Stimulated activated CD8-positive, alpha-beta memory T cell treated with anti-CD3 and anti-CD28 coated beads, Interleukin-12 subunit alpha, Interleukin-12 subunit beta, amount 100 ng/mL, for 24 hours (primary cell): ENCODE measurements around the gene LRRTM3.

Experiments used
- DNase-seq: peaks from one replicate; pipeline ENCODE4 v3.0.0-alpha.2; 2020; ENCODE audit errors: extremely low read depth

LRRTM3 gene

DNA sequence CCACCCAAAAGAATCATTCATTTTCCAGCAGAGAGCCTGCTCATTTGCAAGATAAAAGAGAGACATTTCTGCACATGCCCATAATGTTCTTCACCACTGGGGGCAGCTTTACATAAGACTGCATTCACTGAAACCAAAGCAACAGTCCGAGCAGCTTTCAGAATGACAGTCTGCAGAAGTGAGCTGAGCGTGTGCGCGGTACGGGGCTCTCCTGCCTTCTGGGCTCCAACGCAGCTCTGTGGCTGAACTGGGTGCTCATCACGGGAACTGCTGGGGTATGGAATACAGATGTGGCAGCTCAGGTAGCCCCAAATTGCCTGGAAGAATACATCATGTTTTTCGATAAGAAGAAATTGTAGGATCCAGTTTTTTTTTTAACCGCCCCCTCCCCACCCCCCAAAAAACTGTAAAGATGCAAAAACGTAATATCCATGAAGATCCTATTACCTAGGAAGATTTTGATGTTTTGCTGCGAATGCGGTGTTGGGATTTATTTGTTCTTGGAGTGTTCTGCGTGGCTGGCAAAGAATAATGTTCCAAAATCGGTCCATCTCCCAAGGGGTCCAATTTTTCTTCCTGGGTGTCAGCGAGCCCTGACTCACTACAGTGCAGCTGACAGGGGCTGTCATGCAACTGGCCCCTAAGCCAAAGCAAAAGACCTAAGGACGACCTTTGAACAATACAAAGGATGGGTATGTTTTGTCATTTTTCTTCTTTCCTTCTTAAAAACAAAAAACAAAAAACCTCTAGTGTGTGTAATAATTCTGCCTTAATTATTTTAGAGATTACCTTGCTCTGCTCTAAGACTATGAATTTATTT, at the start of gene LRRTM3:
LRRTM3 (plus strand) TSS at position 141 of the 820 bp plus-strand sequence.
- DNase-seq: no peak

DNA sequence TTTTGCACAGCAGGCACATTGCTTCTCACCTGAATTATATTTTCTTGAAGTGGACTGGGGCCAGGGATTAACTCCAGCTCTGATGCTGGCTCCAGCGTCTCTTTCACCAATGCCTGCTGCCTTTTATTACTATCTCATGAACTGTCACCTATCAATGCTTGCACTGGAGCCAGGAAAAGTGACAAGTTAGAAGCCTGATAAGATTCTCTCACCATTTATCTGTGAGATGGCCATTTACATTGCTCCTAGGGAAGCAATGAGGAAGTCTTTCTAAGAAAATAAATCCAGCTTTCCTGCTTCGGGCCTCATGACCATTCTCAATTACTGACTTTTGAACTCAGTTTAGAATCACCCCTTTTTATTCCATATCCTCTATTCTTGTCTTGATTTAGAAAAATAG, 48.5 kb upstream of the LRRTM3 start:
- DNase-seq: no peak

DNA sequence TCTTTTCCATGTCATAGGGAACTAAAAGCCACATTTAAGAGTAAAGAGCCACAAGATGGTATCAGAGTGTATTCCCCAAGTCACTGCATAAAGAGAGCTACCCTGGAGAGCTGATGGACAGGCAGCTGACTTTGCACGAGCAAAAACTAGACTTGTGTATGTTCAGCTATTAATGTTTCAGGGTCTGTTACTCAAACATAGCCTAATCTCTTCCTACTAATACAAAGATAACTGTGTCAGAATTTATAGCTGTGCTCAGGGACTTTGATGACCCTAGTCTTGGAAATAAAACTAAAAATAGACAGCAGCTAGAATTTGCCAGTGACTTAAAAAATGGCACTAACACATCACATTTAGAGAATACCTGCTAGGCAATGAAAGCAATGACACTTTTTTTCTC, 45.5 kb upstream of the LRRTM3 start:
- DNase-seq: no peak

DNA sequence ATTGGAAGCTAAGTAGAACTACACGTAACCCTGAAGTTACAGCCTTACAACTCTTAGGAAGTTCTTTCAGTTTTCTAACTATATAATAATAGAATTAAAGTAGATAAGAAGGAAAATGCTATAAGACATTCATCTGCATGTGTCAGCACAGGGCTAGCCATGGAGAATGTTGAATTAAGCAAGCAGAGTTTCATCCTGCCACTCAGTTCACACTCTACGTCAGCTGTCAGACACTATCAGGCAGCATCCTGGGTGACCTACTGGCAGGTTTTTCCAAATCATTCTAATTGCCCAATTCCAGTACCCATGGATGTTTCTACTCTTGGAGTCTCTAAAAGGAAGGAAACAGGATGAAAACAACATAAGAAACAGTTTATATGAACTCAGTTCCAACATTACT, 45.0 kb upstream of the LRRTM3 start:
- no peak for DNase-seq

DNA sequence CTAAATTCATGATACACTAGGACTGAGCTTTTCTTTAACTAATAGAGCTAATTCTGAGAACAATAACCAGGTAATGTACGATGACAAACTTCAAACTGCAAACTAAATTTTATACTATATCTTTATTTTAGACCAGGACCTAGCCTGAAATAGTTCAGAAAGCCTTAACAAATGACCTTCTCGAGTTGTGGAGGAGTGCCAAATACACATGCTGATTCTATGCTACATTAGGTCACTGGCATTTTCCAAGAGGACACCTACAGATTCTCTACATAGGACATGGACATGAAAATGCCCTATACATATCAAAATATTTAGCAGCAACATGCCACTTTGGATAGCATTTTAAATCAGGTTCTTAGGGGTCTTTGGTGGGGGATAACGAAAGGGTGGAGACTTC, 44.0 kb upstream of the LRRTM3 start:
- no peak for DNase-seq

DNA sequence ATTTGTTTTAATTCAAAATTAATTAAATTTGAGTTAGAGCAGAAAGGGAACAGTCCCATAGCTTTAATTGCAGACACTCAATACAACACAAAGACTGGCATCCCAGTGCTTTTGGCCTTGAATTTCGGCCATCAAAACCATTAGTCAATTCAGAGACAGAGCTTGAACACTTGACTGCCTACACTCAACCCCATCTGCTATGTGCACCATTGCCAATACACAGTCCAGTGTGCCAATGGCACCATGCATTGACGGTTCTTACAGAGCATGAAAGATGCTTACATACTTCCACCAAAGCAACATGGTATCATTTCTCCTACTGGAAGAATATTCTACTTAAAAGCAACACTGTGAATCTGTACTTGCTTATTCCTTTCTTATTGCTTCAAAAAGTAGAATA, 43.6 kb upstream of the LRRTM3 start:
- no peak for DNase-seq

DNA sequence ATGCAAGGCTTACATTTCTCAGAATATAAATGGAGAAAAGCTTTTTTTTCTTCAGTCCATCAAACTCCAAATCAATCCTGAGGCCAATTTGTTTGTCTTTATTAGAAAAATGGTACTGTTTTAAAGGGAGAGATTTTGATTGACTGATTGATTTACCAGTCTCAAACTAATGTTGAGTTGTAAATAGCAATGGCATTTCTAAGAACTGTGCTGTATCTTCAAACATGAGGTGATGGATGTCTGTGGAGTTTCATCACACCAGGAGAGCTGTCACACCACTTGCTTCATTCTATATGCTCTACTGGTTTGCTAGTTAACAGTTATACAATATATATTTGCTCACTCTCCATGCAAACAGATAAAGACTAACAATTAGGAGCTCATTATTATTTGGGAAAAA, 39.0 kb upstream of the LRRTM3 start:
- DNase-seq: no peak

DNA sequence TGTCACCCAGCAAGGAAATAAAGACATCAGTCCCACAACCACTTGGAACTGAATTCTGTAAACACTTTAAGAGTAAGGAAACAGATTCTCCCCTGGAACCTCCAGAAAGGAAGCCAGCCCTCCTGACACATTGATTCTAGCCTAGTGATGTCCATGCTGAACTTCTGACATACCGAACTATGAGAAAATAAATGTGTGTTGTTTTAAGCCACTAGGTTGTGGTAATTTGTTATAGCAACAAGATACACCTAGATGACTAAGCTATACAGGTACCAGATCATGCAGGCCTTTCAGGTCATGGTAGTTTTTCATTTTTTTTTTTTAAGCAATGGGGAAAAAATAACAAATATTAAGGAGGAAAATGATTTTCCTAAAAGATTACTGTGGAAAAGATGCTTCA, 37.6 kb upstream of the LRRTM3 start:
- DNase-seq: no peak

DNA sequence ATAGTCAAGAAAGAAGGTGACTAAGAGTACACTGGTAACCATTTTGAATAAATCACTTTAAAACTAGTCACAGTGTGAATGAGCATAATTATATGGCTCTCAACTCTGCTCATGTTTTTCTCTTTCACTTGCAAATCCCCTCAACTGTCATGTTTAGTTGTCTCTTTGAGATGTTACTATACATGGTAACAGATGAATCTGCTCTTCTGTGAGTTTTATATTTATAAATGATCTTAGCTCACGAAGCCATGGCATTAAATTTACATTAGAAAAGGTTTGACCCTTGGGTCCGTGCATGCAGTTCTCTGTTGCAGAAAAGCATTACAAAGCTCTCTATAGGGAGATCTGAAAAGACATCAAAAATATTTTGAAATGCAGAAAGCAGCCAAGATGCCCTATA, 33.0 kb upstream of the LRRTM3 start:
- DNase-seq: no peak

DNA sequence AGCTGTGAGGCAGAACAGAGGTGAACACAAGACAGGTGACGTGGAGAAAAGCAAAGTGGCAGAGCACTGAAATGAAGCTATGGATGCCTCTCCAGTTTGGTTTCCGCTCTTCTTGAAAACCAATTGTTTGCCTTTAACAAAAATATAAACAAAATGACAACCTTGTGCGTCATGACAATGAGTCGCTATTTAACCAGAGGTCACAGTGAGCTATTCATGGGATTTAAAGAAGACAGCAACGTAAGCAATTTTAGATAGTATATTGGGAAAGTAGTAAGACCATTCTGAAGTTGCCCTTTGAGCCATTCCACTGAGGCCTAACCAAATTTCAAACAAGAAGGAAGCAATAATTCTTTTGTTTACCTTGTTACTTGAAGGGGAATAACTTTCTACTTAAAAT, 15.2 kb upstream of the LRRTM3 start:
- DNase-seq: no peak

DNA sequence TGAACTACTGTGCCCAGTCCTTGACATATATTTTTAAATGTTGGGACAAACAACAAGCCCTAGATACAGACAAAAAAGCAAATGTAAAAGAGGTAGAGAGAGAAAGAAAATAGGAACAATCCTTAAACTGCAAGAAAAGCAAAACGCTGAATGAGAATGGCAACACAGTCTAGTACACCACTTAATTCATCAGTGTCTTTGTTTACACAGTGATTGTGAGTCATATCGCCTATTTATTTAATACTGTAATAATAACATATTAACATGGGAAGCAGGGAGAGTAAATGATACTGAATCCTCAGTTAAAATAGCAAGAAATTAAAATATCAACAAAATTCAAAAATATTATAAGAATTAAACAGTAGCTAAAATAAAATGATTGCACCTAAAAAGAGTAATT, 9.8 kb upstream of the LRRTM3 start:
- no peak for DNase-seq

DNA sequence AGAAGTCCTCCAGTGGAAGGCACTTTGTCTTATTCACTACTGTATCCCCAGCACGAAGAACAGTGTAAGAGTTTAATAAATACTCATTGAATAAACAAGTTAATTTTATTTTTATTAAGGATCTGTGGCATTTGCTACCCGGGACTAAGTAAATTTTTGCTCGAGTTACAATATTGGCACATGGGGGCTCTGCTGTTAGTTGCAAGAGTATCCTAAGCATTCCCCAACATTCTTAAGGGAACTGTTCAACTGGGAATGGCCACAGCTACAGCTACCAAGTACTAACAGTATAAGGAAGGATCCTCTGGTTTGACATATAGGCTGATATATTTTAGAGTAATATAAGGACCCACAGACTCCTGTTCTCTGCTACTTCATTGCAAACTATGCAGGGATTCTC, 8.7 kb upstream of the LRRTM3 start:
- no peak for DNase-seq

DNA sequence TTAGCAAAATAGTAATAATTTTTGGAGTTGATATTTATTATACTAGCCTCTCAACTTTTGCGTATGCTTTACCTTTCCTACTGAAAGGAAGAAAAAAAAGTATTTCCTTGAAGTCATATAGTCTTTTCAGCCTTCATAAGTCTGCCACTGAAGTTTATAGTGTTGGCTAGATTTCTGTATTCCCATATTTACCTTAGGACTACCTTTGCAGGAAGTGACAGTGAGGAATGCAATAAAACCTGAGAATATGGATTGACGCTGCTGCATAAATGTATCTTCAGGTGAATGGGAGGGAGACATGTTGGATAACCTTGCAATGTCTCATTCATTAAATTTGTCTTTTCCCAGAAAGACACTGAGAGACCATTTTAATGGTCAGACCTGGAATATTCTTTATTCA, 6.6 kb upstream of the LRRTM3 start:
- no peak for DNase-seq

DNA sequence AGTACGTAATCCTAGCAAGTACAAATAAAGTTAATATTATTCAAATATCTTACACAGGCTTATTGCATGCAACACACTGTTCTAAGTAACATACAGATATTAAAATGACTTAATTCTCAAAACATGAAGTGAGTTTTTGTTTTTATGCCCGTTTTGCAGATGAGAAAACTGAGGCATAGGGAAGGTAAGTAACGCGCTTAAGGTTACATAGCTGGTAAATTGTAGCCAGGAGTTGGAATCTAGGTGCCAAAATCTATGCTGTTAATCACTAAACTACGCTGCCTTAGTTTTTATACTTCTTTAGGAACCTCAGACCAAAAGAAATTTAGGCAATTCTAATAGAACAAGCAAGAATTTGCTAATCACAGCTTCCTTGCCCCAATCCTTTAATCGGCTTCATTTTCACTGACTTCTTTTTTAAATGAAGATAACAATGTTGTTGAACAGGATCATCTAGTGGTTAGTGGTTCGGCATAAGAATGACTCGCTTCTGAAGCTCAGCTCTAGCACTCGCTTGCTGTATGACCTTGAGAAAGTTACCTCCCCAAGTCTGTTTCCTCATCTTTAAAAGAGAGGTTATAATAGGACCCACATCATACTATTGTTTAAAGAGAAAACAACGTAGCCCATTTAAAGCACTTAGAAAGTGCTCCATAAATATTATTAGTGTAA, 1.0 kb upstream of the LRRTM3 start:
- no peak for DNase-seq

DNA sequence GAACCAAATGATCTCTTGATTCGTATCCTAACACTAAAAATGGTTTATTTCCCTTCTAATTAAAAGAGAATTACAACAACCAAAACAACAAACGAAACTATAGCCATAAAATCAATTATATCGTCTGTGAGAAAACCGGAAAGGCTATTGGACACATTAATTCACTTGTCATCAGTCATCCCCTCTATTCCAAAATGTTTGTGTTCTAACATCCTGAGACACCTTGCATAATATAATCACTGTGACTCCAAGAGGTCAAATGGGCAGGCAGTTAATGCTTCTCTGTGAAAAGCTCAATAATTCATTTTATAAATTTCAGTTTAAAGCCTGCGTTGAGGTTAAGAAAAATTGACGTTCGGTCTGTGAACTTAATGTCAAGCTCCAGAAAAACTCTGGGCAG, 463 bp upstream of the LRRTM3 start:
- DNase-seq: no peak

DNA sequence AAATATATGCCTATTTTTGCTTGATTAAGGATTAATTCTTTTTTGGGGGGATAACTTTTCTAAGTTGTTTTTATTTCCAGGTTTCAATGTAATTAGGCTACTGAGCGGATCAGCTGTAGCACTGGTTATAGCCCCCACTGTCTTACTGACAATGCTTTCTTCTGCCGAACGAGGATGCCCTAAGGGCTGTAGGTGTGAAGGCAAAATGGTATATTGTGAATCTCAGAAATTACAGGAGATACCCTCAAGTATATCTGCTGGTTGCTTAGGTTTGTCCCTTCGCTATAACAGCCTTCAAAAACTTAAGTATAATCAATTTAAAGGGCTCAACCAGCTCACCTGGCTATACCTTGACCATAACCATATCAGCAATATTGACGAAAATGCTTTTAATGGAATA, 1.0 kb downstream of the LRRTM3 start:
- DNase-seq: no peak

DNA sequence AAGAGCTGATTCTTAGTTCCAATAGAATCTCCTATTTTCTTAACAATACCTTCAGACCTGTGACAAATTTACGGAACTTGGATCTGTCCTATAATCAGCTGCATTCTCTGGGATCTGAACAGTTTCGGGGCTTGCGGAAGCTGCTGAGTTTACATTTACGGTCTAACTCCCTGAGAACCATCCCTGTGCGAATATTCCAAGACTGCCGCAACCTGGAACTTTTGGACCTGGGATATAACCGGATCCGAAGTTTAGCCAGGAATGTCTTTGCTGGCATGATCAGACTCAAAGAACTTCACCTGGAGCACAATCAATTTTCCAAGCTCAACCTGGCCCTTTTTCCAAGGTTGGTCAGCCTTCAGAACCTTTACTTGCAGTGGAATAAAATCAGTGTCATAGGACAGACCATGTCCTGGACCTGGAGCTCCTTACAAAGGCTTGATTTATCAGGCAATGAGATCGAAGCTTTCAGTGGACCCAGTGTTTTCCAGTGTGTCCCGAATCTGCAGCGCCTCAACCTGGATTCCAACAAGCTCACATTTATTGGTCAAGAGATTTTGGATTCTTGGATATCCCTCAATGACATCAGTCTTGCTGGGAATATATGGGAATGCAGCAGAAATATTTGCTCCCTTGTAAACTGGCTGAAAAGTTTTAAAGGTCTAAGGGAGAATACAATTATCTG, 1.6 kb downstream of the LRRTM3 start:
- DNase-seq: no peak

DNA sequence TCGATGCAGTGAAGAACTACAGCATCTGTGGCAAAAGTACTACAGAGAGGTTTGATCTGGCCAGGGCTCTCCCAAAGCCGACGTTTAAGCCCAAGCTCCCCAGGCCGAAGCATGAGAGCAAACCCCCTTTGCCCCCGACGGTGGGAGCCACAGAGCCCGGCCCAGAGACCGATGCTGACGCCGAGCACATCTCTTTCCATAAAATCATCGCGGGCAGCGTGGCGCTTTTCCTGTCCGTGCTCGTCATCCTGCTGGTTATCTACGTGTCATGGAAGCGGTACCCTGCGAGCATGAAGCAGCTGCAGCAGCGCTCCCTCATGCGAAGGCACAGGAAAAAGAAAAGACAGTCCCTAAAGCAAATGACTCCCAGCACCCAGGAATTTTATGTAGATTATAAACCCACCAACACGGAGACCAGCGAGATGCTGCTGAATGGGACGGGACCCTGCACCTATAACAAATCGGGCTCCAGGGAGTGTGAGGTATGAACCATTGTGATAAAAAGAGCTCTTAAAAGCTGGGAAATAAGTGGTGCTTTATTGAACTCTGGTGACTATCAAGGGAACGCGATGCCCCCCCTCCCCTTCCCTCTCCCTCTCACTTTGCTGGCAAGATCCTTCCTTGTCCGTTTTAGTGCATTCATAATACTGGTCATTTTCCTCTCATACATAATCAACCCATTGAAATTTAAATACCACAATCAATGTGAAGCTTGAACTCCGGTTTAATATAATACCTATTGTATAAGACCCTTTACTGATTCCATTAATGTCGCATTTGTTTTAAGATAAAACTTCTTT, 2.3 kb downstream of the LRRTM3 start:
- no peak for DNase-seq

DNA sequence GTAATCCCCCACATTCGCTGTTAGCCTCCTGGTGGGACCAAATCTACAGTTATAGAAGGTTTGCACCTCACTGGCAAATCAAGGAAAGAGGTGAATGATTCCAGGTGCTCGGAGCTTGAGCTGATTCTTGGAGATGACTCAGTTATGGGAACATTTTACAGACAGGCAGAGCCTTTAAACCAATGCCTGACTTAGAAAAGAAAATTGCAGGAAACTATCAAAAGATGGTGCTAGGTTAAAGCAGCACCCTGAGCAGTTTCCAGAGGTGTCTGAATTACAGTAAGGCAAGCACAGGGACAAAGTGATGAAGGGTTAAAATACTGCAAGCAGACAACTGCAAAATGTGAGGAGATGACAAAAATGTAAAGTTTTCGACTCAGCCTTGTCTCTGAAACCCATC, 2.9 kb downstream of the LRRTM3 start:
- no peak for DNase-seq

DNA sequence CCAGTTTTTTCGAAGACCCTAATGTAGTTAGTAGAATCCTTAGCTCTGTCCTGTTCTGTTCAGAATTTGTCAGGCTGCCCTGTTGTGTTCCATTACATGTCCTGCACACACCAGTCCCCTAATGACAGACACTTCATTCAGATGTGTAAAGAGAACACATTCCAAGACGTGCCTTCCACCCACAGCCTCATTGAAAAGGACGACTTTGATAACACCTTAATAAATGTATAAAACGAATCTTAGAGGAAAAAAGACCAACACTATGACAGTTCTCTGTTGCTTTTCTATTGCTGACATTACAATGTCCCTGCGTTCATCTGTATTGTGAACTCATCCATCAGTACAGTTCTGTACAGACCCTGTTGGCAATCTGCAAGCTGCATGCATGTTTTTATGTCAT, 3.5 kb downstream of the LRRTM3 start:
- DNase-seq: no peak

DNA sequence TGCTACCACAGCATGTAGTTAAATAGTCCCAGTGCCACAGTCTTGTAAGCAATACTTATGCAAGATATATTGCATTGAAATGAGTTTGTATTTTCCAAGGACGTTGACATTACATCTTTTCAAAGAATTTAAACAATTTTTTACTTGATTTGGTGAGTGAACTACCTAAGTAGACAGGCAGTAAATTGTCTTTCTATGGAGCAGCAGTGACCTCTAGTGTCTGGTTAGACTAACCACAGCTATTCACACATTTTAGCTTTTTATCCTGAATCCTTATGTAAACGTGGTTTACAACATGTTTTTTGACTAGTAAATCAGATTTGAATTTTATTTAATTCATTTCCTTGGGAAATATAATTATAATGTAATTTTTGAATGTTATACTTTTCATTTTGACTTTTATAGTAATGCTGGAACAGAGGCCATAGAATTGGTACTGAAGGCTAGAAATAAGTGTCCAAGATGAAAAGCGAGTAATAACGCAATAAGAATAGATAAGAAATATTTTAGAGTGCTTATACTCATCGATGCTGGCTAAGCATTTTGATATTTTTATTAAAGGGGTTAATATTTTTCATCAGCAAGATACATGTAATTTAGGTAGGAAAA, 5.6 kb downstream of the LRRTM3 start:
- DNase-seq: no peak

DNA sequence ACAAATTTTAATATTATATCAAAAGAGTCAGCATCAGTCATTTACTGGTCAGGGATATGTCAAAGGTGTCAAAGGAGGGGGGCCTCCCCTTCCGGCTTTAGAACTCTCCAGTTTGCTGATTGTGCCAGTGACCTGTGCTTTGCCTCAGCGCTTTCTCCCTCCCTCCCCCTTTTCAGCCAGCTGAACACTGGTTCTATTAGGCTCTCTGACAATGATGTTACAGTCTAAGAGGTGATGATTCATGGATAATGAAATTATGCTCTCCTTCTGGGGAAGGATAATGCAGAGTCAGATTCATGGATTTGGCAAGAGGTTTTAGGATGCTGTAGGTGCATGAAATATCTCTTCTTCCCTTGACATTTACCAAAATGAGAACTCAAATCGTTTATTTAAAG, 6.1 kb downstream of the LRRTM3 start:
- DNase-seq: no peak
